Ammon's horn (tissue), 1 donor: Measurements from ENCODE around the gene RERE.
A peak's percentile ranks its signal among the peaks of the same experiment; 100 is the strongest.

Experiments used
- DNase-seq: peaks from one replicate; pipeline ENCODE4 v3.0.0-alpha.2; 2016; ENCODE audit warnings: low spot score

Gene RERE

GRCh38 chr1:8687039-8687438 is 130.4 kb downstream of the RERE start:
- DNase-seq: no peak

- DNase-seq: no peak
Observed at GRCh38 chr1:8685463-8685862, 132.0 kb downstream of the RERE start.

GRCh38 chr1:8684590-8684989 is 132.8 kb downstream of the RERE start:
- no peak for DNase-seq

GRCh38 chr1:8682573-8682972 is 134.9 kb downstream of the RERE start:
- DNase-seq: no peak

- DNase-seq: no peak
Observed at GRCh38 chr1:8681911-8682310, 135.5 kb downstream of the RERE start.

GRCh38 chr1:8680664-8681650 is 136.5 kb downstream of the RERE start:
- DNase-seq: no peak

- no peak for DNase-seq
Observed at GRCh38 chr1:8679929-8680663, 137.3 kb downstream of the RERE start.

- no peak for DNase-seq
Observed at GRCh38 chr1:8679395-8679800, 138.0 kb downstream of the RERE start.

- DNase-seq: no peak
Observed at GRCh38 chr1:8678673-8679394, 138.6 kb downstream of the RERE start.

GRCh38 chr1:8677782-8678181 is 139.7 kb downstream of the RERE start:
- no peak for DNase-seq

GRCh38 chr1:8676813-8677212 is 140.6 kb downstream of the RERE start:
- no peak for DNase-seq

- DNase-seq: no peak
Observed at GRCh38 chr1:8676072-8676471, 141.4 kb downstream of the RERE start.

GRCh38 chr1:8674912-8675311 is 142.5 kb downstream of the RERE start:
- no peak for DNase-seq

- DNase-seq: no peak
Observed at GRCh38 chr1:8674481-8674880, 143.0 kb downstream of the RERE start.

- DNase-seq: peak; percentile 80
Observed at GRCh38 chr1:8671306-8671917, 146.0 kb downstream of the RERE start.

GRCh38 chr1:8670371-8670818 is 147.0 kb downstream of the RERE start:
- DNase-seq: no peak

- DNase-seq: no peak
Observed at GRCh38 chr1:8669606-8670335, 147.7 kb downstream of the RERE start.

- DNase-seq: no peak
Observed at GRCh38 chr1:8667869-8668594, 149.4 kb downstream of the RERE start.

- no peak for DNase-seq
Observed at GRCh38 chr1:8666389-8667167, 150.9 kb downstream of the RERE start.

GRCh38 chr1:8665833-8666232 is 151.6 kb downstream of the RERE start:
- DNase-seq: no peak
